Activated CD8-positive, alpha-beta memory T cell treated with anti-CD3 and anti-CD28 coated beads for 36 hours (primary cell): ENCODE measurements around the gene NKIRAS2. TPM values are rescaled to one million over a fixed set of nuclear protein-coding genes. Genes with fewer than 3 reads are reported as not detected.

Source experiments
- CTCF ChIA-PET: fragments of 350-600 bp; sonication (Branson Sonifier 250); formaldehyde crosslinking; loops from one replicate; lab custom pipeline; 2021; ENCODE audit warnings: antibody characterized with exemption; lab: Charles Lee
- POLR2A ChIA-PET: fragments of 350-600 bp; sonication (Branson Sonifier 250); formaldehyde crosslinking; loops from one replicate; lab custom pipeline; 2021; ENCODE audit warnings: antibody characterized with exemption; lab: Charles Lee
- total RNA-seq, 2 experiments: library from RNA; stranded (reverse); gene quantifications; one replicate each; pipeline ENCODE4 v1.2.3, GENCODE V29; 2021

The NKIRAS2 gene
- total RNA-seq, 2 experiments from 2014 or later = 27.1 to 29.6 TPM

DNA sequence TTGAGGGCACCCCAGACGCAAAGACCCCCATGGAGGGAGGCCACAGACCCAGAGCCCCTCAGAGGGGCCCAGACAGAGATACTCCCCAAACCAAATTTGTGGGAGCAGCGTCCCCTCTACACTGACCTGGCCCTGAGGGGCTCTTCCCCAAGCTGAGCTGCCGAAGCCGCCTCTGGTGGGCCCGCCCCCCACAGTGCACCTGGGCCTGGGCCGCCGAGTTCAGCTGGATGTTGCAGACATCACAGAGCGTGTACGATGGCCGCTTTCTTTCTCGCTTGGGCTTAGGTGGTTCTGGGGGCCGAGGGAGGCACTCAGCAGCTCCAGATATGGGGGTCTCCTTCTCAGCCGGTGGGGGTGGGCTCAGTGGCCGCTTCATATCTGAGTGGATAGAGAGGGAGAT lies 42.8 kb downstream of the NKIRAS2 start:
- POLR2A ChIA-PET = no interaction called here
- CTCF ChIA-PET = no interaction called here

GRCh38 chr17:42065201-42065600 lies 45.3 kb downstream of the NKIRAS2 start:
- CTCF ChIA-PET = interaction anchor here (0.9 to 1.6 kb wide), 6 partner anchors 34 to 116 kb away, joined by 3 to 6 read pairs (median 4); partner anchors contain the start of gene KCNH4
- POLR2A ChIA-PET = no interaction called here

DNA sequence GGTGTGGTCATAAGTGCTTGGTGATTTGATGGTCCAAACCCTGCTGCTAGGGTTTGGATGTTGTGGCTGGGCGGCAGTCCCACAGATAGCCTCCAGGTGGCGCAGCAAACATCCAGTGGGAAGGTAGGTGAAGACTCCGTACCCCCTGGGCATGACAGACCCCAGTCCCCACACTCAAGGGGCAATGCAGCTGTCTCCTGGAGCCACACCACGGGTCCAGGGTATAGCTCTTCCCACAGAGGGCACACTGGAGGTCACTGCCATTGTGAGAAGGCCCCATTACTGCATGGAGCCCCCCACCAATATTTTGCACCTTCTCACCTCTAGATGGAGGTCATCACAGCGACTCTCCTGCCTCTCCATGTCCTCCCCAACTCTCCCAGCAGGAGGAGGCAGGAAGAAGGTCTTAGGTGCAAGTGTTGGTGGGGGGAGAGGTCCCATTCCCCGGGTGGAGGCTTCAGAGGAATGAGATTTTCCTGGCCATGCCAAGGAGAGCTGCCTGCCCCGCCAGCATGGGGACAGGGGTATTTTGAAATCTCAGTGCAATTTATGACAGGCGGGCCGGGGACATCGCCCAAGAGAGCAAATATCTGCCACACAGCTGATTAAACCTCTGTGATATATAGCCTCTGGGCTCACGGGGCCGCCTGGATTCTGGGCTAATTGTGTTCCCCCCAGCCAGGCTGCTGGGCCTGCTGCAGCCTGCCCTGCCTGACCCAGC lies 47.6 kb downstream of the NKIRAS2 start:
- CTCF ChIA-PET = interaction anchor here (0.6 to 2.4 kb wide), 15 partner anchors 12 to 1054 kb away, joined by 3 to 13 read pairs (median 4); partner anchors contain the start of gene DHX58
- POLR2A ChIA-PET = interaction anchor here (0.6 kb wide), 1 partner anchor 155 kb away, joined by 4 read pairs; no protein-coding TSS in a partner anchor

DNA sequence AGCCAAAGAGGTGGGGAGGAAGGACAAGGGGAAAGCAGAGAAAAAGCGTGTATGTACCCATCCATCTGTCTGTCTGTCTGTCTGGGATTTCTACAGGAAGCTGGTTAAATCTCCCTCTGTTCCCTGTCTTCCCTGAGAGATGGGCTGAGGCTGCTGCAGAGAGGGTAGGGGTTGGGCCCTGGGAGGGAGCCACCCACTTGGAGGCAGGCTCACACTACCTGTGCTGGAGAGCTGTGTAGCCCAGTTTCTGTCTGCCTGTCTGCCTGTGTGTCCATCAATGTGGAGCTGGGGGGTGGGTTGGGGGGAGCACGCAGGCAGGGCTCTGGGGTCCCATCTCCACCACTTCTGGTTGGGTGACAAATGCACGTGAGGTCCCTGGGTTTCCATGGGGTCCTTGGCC lies 49.1 kb downstream of the NKIRAS2 start:
- CTCF ChIA-PET = interaction anchor here (0.6 to 2.4 kb wide), 5 partner anchors 15 to 1785 kb away, joined by 3 to 13 read pairs (median 4); partner anchors contain the start of gene DHX58
- POLR2A ChIA-PET = no interaction called here

- POLR2A ChIA-PET = no interaction called here
- CTCF ChIA-PET = interaction anchor here (1.0 to 2.4 kb wide), 5 partner anchors 25 to 100 kb away, joined by 3 to 10 read pairs (median 4); no protein-coding TSS in a partner anchor
Observed at GRCh38 chr17:42071810-42072209, 51.9 kb downstream of the NKIRAS2 start.

DNA sequence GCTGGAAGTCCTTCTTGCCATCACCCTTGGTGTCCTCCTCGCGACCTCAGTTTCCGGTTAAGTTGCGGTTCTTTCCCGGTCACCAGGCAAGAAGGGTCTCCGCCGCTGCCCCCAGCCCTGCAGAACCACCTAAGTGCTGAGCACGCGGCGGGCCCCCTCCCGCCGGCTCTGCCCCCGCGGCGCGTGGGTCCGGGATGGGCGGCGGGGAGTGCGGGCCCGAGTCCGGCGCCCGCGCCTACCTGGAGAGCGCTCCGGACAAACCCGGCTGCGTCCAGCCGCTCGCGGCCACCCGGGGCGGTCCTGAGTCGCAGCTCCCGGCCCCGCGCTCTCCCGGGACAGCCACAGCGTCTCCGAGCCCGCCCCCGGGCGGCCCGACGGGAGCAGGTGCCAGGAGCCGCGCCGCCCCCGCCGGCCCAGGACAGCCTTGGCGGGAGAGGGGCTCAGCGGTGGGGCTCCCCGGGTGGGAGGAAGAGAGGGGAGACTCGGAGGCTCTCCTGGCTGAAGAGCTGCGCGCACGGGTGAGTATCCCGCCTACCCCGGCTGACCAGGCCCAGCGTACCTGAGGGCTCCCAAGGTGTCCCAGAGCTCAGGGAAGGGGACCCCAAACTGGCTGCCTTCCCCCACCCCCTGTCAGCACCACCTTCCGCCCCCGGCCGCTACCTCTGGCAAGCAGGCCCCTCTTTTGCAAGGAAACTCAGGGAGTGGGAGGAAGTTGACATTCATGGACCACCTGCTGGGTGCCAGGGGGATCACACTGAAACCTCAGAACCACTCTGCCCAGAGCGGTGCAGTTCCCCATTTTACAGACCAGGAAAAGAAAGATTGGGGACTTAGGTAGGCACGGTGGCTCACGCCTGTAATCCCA lies 52.7 kb downstream of the NKIRAS2 start:
- ChIA-PET CTCF (interaction anchor here (0.5 to 2.4 kb wide), 6 partner anchors 24 to 122 kb away, joined by 3 to 10 read pairs (median 4); no protein-coding TSS in a partner anchor), POLR2A (interaction anchor here (0.5 kb wide), 1 partner anchor 468 kb away, joined by 3 read pairs; no protein-coding TSS in a partner anchor)

Other genes starting within 250 kb of the NKIRAS2 start
- under 1 TPM; 0.42 to 0.55 TPM for gene JUP, start 233.4 kb upstream of the NKIRAS2 start, total RNA-seq
- 1 to 10 TPM; 3.3 to 3.7 TPM for gene P3H4, start 208.1 kb upstream of the NKIRAS2 start, total RNA-seq
- 1 to 10 TPM; 1.7 to 2.1 TPM for gene FKBP10, start 207.1 kb upstream of the NKIRAS2 start, total RNA-seq
- gene NT5C3B, start 183.9 kb upstream of the NKIRAS2 start, total RNA-seq = 10 to 100 TPM; 53.0 to 56.0 TPM
- gene KLHL10, start 182.3 kb upstream of the NKIRAS2 start, total RNA-seq = under 1 TPM; 0.08 to 0.17 TPM
- gene KLHL11, start 154.7 kb upstream of the NKIRAS2 start, total RNA-seq = 10 to 100 TPM; 23.2 to 23.8 TPM
- 100 to 1,000 TPM; 204 to 215 TPM for gene ACLY, start 101.1 kb upstream of the NKIRAS2 start, total RNA-seq
- under 1 TPM; 0.27 to 0.38 TPM for gene ODAD4, start 89.5 kb upstream of the NKIRAS2 start, total RNA-seq
- gene CNP, start 53.3 kb upstream of the NKIRAS2 start, total RNA-seq = 10 to 100 TPM; 66.8 to 67.6 TPM
- 100 to 1,000 TPM in 1 of 2 experiments, 10 to 100 TPM in 1; 99.1 to 108 TPM for gene DNAJC7, start 2.7 kb upstream of the NKIRAS2 start, total RNA-seq
- gene C17orf113, start 30.5 kb downstream of the NKIRAS2 start, total RNA-seq = under 1 TPM; 0.04 to 0.08 TPM
- gene ZNF385C, start 78.4 kb downstream of the NKIRAS2 start, total RNA-seq = under 1 TPM in 1 of 2 experiments, not detected in 1; 0.10 TPM
- 1 to 10 TPM; 7.0 to 7.6 TPM for gene DHX58, start 92.6 kb downstream of the NKIRAS2 start, total RNA-seq
- gene KAT2A, start 101.3 kb downstream of the NKIRAS2 start, total RNA-seq = 10 to 100 TPM; 52.6 to 54.2 TPM
- under 1 TPM in 1 of 2 experiments, not detected in 1; 0.13 TPM for gene HSPB9, start 102.7 kb downstream of the NKIRAS2 start, total RNA-seq
- 10 to 100 TPM; 56.4 to 58.9 TPM for gene RAB5C, start 134.9 kb downstream of the NKIRAS2 start, total RNA-seq
- gene KCNH4, start 161.1 kb downstream of the NKIRAS2 start, total RNA-seq = 1 to 10 TPM; 1.2 to 1.3 TPM
- gene HCRT, start 165.4 kb downstream of the NKIRAS2 start, total RNA-seq = not detected
- 10 to 100 TPM; 19.2 to 20.0 TPM for gene GHDC, start 174.4 kb downstream of the NKIRAS2 start, total RNA-seq